Measurements from ENCODE around the gene MRPS18B.

Gene MRPS18B

GRCh38 chr6:30617565-30618269 lies at the start of gene MRPS18B:
Gene MRPS18B (plus strand): TSS chr6:30617840. CDS start chr6:30617866, 26 bp downstream.
- peak; percentile 98 to 99 for DNase-seq

- DNase-seq = no peak
Measured at GRCh38 chr6:30568245-30568644, 49.4 kb upstream of the MRPS18B start.

- DNase-seq = no peak
Measured at GRCh38 chr6:30570263-30570662, 47.4 kb upstream of the MRPS18B start.

GRCh38 chr6:30570740-30571074 lies 46.9 kb upstream of the MRPS18B start:
- DNase-seq = peak in 1 of 2 experiments; percentile 43

DNA sequence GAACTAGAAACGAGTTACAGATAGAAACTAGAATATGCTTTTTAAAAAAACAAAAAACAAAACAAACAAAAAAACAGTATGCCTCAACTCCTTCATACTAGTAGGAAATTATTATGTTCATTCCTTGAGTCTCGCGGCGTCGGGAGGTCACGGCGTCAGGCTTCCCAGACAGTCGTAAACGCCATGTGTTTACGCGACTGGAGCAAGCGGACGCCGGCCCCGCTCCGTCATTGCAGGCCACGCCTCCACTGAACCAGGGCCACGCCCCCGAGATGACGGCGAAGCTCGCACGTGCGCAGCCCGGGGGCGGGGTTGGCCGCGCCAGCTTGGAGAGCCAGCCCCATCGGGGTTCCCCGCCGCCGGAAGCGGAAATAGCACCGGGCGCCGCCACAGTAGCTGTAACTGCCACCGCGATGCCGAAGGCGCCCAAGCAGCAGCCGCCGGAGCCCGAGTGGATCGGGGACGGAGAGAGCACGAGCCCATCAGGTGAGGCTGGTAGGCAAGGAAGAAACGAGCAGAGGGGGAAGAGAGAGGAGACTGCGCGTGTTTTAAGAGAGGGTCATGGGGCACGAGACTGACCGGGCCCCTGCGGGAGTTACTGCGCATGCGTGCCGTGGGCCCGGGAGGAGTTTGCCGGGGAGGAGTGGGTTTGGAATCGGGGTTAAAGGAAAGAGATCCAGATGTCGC lies 46.4 kb upstream of the MRPS18B start, which contains the start of gene ABCF1:
Gene ABCF1 (plus strand): TSS at position 368 of the 687 bp plus-strand sequence. CDS start 46 bp downstream, at position 414.
- peak; percentile 97 to 98 for DNase-seq

DNA sequence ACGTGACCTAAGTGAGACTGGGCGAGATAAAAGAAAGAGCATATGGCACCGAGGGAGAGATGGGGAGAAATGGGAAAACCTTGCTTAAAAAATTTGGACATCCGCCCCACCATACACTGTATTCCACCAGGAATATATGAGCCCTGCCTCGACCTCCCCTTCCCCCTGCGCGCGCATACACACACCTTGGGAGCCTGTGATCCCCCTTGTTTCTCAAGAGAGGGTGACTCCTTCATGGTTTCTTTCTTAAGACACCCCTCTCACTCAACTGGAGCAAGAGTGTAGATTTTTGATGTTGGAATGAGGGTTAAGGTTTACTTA lies 45.9 kb upstream of the MRPS18B start:
- no peak for DNase-seq

GRCh38 chr6:30572148-30572547 lies 45.5 kb upstream of the MRPS18B start:
- DNase-seq = no peak

- DNase-seq = no peak
Measured at GRCh38 chr6:30573113-30573512, 44.5 kb upstream of the MRPS18B start.

GRCh38 chr6:30578051-30578450 lies 39.6 kb upstream of the MRPS18B start:
- DNase-seq = no peak

DNA sequence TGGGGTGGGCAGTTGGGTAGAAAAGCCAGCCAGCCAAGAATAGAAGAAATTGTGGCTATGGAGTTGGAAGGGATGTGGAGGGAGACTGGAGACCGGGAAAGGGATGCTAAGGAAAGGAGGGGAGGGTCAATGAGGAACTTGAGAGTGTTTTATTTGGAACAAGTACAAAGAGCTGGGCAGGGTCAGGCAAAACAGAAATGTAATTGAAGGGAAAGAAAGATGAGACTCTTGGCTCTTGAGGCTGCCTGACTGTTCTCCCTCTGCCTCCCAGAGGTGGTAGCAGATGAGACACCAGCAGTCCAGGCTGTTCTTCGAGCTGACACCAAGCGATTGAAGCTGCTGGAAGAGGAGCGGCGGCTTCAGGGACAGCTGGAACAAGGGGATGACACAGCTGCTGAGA lies 33.7 kb upstream of the MRPS18B start:
- DNase-seq = no peak

DNA sequence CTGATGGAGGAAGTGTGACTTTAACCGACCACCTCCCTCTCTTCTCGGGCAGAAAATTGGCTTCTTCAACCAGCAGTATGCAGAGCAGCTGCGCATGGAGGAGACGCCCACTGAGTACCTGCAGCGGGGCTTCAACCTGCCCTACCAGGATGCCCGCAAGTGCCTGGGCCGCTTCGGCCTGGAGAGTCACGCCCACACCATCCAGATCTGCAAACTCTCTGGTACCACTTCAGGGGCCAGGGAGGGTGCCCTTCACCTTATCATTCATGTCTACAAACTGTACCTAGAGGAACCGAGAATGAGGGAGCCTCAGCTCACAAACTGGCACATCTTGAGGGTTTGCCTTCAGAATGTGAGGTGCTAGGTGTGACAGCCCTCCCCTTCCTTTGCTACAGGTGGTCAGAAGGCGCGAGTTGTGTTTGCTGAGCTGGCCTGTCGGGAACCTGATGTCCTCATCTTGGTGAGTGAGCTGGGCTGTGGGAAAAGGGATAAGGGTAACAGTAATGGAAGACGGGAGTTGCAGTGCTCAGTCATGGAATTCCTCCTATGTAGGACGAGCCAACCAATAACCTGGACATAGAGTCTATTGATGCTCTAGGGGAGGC lies 27.8 kb upstream of the MRPS18B start:
- DNase-seq = no peak

GRCh38 chr6:30590509-30590908 lies 27.1 kb upstream of the MRPS18B start:
- DNase-seq = no peak

DNA sequence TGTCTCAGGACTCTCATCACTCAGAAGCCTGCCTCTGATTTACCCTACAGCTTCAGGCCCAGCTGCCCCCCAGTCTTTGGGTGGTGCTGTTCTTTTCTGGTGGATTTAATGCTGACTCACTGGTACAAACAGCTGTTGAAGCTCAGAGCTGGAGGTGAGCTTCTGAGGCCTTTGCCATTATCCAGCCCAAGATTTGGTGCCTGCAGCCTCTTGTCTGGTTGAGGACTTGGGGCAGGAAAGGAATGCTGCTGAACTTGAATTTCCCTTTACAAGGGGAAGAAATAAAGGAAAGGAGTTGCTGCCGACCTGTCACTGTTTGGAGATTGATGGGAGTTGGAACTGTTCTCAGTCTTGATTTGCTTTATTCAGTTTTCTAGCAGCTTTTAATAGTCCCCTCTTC lies 26.6 kb upstream of the MRPS18B start:
- no peak for DNase-seq

DNA sequence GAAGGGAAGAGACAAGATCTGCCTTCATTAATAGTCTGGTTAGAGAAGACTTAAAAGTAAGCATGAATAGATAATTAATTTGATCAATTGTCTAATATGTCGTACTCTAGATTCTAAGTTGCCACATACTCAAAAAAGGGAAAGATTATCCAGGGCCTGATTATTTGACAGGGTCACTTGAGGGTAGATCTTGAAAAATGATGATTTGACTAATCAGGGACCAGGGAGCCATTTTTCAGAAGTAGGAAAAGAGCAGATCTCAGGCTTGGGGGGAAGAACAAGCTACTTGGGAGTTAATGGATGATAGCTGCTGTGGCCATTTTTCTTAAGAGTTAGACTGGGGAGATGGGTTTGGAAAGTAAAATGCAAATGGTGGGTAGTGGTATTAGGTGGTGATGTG lies 25.4 kb upstream of the MRPS18B start:
- DNase-seq = no peak

GRCh38 chr6:30597315-30598144 lies 20.1 kb upstream of the MRPS18B start:
- peak; percentile 68 to 74 for DNase-seq

DNA sequence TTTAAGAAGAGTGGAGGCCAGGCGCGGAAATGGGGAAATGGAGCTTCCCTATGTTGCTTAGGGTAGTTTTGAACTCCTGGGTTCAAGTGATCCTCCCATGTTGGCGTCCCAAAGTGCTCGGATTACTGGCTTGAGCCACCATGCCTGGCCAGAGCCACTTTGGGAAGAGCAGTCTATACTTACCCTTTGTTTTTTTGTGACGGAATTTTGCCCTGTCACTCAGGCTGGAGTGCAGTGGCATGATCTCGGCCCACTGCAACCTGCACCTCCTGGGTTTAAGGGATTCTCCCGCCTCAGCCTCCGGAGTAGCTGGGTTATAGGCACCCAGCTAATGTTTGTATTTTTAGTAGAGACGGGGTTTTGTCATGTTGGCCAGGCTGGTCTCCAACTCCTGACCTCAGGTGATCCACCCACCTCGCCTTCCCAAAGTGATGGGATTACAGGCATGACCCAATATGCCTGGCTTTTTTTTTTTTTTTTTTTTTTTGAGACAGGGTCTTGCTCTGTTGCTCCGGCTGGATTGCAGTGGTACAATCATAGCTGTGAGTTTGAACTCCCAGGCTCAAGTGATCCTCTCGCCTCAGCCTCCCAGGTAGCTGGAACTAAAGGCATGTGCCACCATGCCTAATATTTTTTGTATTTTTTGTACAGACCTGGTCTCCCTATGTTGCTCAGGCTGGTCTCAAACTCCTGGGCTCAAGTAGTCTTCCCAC lies 18.6 kb upstream of the MRPS18B start:
- no peak for DNase-seq

- no peak for DNase-seq
Measured at GRCh38 chr6:30599625-30600324, 17.9 kb upstream of the MRPS18B start.

DNA sequence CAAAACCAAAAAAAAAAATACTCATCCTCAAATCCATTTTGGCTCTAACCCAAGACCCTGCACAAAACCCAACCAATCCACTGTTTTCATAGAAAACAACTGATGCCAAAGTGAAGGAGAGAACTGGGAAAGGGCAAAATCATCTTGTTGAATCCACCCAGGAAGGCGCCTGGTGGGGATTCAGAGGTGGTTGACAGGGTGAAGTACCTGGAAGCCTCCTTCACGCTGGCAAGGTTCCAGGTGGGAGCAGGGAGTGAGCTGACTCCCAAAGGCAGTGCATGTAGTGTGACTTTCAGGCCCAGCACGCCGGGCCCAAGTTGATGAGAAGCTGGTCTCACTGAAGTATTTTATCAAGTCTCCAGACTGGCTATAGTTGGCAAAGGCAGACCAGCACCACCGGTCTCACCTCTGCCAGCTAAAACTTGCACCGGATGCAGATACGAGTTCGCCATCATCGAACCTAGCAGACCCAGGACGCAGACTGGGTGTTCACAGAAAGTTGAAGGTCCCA lies 17.1 kb upstream of the MRPS18B start:
- no peak for DNase-seq

- no peak for DNase-seq
Measured at GRCh38 chr6:30601436-30601814, 16.2 kb upstream of the MRPS18B start.

DNA sequence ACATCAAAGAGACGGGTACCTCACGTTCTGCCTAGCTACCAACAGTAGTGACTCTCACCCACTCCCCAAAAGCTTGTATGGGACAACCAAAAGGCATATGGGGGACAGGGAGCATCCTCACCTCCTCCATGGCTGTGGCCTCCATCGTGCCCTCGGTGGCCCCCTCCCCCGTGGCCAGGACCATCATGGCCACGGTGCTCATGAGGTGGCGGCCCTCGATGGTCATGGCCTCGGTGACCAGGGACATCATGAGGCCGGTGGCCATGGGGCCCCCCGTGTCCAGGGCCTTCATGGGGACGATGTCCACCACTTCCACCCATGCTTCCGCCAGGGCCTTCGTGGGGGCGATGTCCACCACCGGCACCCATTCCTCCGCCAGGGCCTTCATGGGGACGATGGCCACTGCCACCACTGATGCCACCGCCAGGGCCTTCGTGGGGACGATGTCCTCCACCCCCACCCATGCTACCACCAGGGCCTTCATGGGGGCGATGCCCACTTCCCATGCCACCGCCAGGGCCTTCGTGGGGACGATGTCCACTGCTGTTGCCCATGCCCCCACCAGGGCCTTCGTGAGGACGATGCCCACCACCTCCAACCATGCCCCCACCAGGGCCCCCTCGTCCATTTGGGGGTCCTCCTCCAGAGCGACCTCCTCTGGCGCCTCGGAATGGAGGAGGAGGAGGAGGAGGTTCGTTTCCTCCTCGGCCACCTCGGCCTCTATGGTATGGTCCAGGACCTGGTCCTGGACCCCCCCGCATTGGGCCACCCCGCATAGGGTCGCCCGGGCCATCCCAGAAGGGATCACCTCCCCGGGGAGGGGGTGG lies 15.6 kb upstream of the MRPS18B start:
- no peak for DNase-seq

GRCh38 chr6:30603961-30604360 lies 13.7 kb upstream of the MRPS18B start:
- DNase-seq = no peak
